ENCODE results near the gene PGLYRP2. TPM values are rescaled to one million over a fixed set of nuclear protein-coding genes. Genes with fewer than 3 reads are reported as not detected.
"Not testable (repeated sequence)": the region's sequence is repeated elsewhere in the genome, so short reads cannot be mapped to it uniquely, and the experiment has no call there.

PGLYRP2 gene
- polyA plus RNA-seq, 3 donors: 0.08 TPM; not detected in 2

- no peak for DNase-seq (ENCODE audit: extremely low read depth in 1 of 11, low read depth in 9 of 11, low spot score in 4 of 11)
These were observed 15.8 kb upstream of the PGLYRP2 start for GRCh38 chr19:15495151-15495550.

- no peak for DNase-seq (ENCODE audit: extremely low read depth in 1 of 11, low read depth in 9 of 11, low spot score in 4 of 11)
These were observed 9.4 kb upstream of the PGLYRP2 start for GRCh38 chr19:15488489-15489226.

GRCh38 chr19:15487038-15487437, 7.7 kb upstream of the PGLYRP2 start:
- DNase-seq (ENCODE audit: extremely low read depth in 1 of 11, low read depth in 9 of 11, low spot score in 4 of 11): no peak

GRCh38 chr19:15485768-15486167, 6.5 kb upstream of the PGLYRP2 start:
- DNase-seq (ENCODE audit: extremely low read depth in 1 of 11, low read depth in 9 of 11, low spot score in 4 of 11): not testable (repeated sequence)

GRCh38 chr19:15480996-15481395, 1.7 kb upstream of the PGLYRP2 start:
- not testable (repeated sequence) for DNase-seq (ENCODE audit: extremely low read depth in 1 of 11, low read depth in 9 of 11, low spot score in 4 of 11)

GRCh38 chr19:15476325-15476724, 3.0 kb downstream of the PGLYRP2 start:
- no peak for DNase-seq (ENCODE audit: extremely low read depth in 1 of 11, low read depth in 9 of 11, low spot score in 4 of 11)

GRCh38 chr19:15475611-15476010, 3.7 kb downstream of the PGLYRP2 start:
- DNase-seq (ENCODE audit: extremely low read depth in 1 of 11, low read depth in 9 of 11, low spot score in 4 of 11): no peak

GRCh38 chr19:15475169-15475568, 4.1 kb downstream of the PGLYRP2 start:
- DNase-seq (ENCODE audit: extremely low read depth in 1 of 11, low read depth in 9 of 11, low spot score in 4 of 11): no peak

GRCh38 chr19:15473821-15474220, 5.5 kb downstream of the PGLYRP2 start:
- DNase-seq (ENCODE audit: extremely low read depth in 1 of 11, low read depth in 9 of 11, low spot score in 4 of 11): not testable (repeated sequence)

GRCh38 chr19:15471639-15472101, 7.6 kb downstream of the PGLYRP2 start:
- no peak for DNase-seq (ENCODE audit: extremely low read depth in 1 of 11, low read depth in 9 of 11, low spot score in 4 of 11)

GRCh38 chr19:15469513-15470297, 9.6 kb downstream of the PGLYRP2 start:
- DNase-seq (ENCODE audit: extremely low read depth in 1 of 11, low read depth in 9 of 11, low spot score in 4 of 11): no peak

- DNase-seq (ENCODE audit: extremely low read depth in 1 of 11, low read depth in 9 of 11, low spot score in 4 of 11): no peak
These were observed 10.4 kb downstream of the PGLYRP2 start for GRCh38 chr19:15468675-15469512.

- no peak for DNase-seq (ENCODE audit: extremely low read depth in 1 of 11, low read depth in 9 of 11, low spot score in 4 of 11)
These were observed 11.5 kb downstream of the PGLYRP2 start for GRCh38 chr19:15467734-15468214.

GRCh38 chr19:15466851-15467733, 12.2 kb downstream of the PGLYRP2 start:
- no peak for DNase-seq (ENCODE audit: extremely low read depth in 1 of 11, low read depth in 9 of 11, low spot score in 4 of 11)

GRCh38 chr19:15464394-15465385, 14.6 kb downstream of the PGLYRP2 start, which contains the start of gene RASAL3:
Gene RASAL3 (minus strand): TSS chr19:15464544. CDS start chr19:15464358, 186 bp downstream.
- DNase-seq (ENCODE audit: extremely low read depth in 1 of 11, low read depth in 9 of 11, low spot score in 4 of 11): no peak

GRCh38 chr19:15463861-15464371, 15.4 kb downstream of the PGLYRP2 start:
- DNase-seq (ENCODE audit: extremely low read depth in 1 of 11, low read depth in 9 of 11, low spot score in 4 of 11): no peak

GRCh38 chr19:15461694-15462093, 17.6 kb downstream of the PGLYRP2 start:
- DNase-seq (ENCODE audit: extremely low read depth in 1 of 11, low read depth in 9 of 11, low spot score in 4 of 11): no peak

Data from renal cortex interstitium (tissue), 11 donors.